H1 (cell line): ENCODE data around the gene ZMPSTE24. TPM values are rescaled to one million over a fixed set of nuclear protein-coding genes. Genes with fewer than 3 reads are reported as not detected.

Experiments used
- CTCF ChIA-PET: fragments of 300-600 bp; sonication (Branson Sonifier 250); formaldehyde crosslinking; loops from one replicate; lab custom pipeline; 2021; ENCODE audit not compliant: partially characterized antibody; lab: Charles Lee
- POLR2A ChIA-PET: fragments of 300-600 bp; sonication (Branson Sonifier 250); formaldehyde crosslinking; loops from one replicate; lab custom pipeline; 2021; ENCODE audit warnings: inconsistent platforms; ENCODE audit not compliant: partially characterized antibody; lab: Charles Lee
- DNase-seq, 2 experiments: peaks; one replicate each; pipeline versions ENCODE4 v3.0.0 to v3.0.0-alpha.2; 2010 to 2022; ENCODE audit warnings: low spot score in 2 of 2, low read depth in 1 of 2, mixed read lengths in 1 of 2
- FAIRE-seq: peaks from 2 replicates; lab custom pipeline; 2011; peaks lifted over from hg19 to GRCh38; lab: Jason Lieb, UNC
- H2AFZ ChIP-seq: 2 replicates; pipeline ENCODE4 v1.8.1; 2012; ENCODE audit warnings: low read length, inconsistent platforms
- H2AK5ac ChIP-seq: 2 replicates; pipeline ENCODE4 v1.6.1; 2013; ENCODE audit warnings: low read depth, low read length
- H2BK120ac ChIP-seq: replicated peaks from 2 replicates; pipeline ENCODE3; 2013; ENCODE audit warnings: low read depth, low read length, inconsistent platforms
- H2BK12ac ChIP-seq: 2 replicates; pipeline ENCODE4 v1.6.1; 2013; ENCODE audit warnings: low read depth, low read length
- H2BK15ac ChIP-seq: 2 replicates; pipeline ENCODE4 v1.6.1; 2013; ENCODE audit warnings: low read length
- H2BK20ac ChIP-seq: 2 replicates; pipeline ENCODE4 v1.6.1; 2013; ENCODE audit warnings: low read length
- H2BK5ac ChIP-seq: 2 replicates; pipeline ENCODE4 v1.6.1; 2013; ENCODE audit warnings: low read depth, low read length
- H3K14ac ChIP-seq: 2 replicates; pipeline ENCODE4 v1.6.1; 2013; ENCODE audit warnings: inconsistent platforms; ENCODE audit not compliant: insufficient read length
- H3K18ac ChIP-seq: 2 replicates; pipeline ENCODE4 v1.6.1; 2013; ENCODE audit warnings: low read length; ENCODE audit errors: extremely low read depth
- H3K23ac ChIP-seq: 2 replicates; pipeline ENCODE4 v1.6.1; 2013; ENCODE audit warnings: inconsistent platforms; ENCODE audit not compliant: insufficient read length
- H3K23me2 ChIP-seq: 2 replicates; pipeline ENCODE4 v1.6.1; 2013; ENCODE audit warnings: low read depth, low read length
- H3K27ac ChIP-seq: 2 replicates; pipeline ENCODE4 v1.6.1; 2011; ENCODE audit warnings: low read depth, low read length, inconsistent platforms
- H3K27me3 ChIP-seq, 4 experiments: replicated peaks in 1 of 4; 1 replicate in 1 of 4; 2 replicates in 3 of 4; pipeline versions ENCODE4 v1.6.1 to v1.8.1; 2011 to 2013; ENCODE audit warnings: low read length in 3 of 4, mild to moderate bottlenecking in 3 of 4, inconsistent platforms in 2 of 4, mixed read lengths in 2 of 4, moderate library complexity in 1 of 4; ENCODE audit not compliant: control insufficient read depth in 3 of 4, insufficient read depth in 3 of 4; ENCODE audit errors: extremely low read depth in 1 of 4
- H3K36me3 ChIP-seq, 4 experiments: 2 replicates each; pipeline versions ENCODE4 v1.6.1 to v1.8.1; 2011 to 2013; ENCODE audit warnings: mild to moderate bottlenecking in 4 of 4, low read length in 3 of 4, moderate library complexity in 2 of 4, control low read depth in 1 of 4, inconsistent platforms in 1 of 4; ENCODE audit not compliant: insufficient read depth in 4 of 4, control insufficient read depth in 2 of 4
- H3K4ac ChIP-seq: replicated peaks from 2 replicates; pipeline ENCODE3; 2013; ENCODE audit warnings: low read length, low read depth, mixed read lengths, inconsistent platforms; ENCODE audit not compliant: insufficient read length
- H3K4me1 ChIP-seq, 4 experiments: replicated peaks in 1 of 4; 1 replicate in 1 of 4; 2 replicates in 3 of 4; pipeline versions ENCODE4 v1.6.1 to v1.8.1; 2011 to 2013; ENCODE audit warnings: low read length in 3 of 4, inconsistent platforms in 2 of 4, mixed read lengths in 1 of 4; ENCODE audit not compliant: insufficient read depth in 4 of 4, control insufficient read depth in 3 of 4
- H3K4me2 ChIP-seq, 2 experiments: 2 replicates each; pipeline versions ENCODE4 v1.6.1 to v1.8.1; 2011 to 2013; ENCODE audit warnings: low read depth in 2 of 2, low read length in 2 of 2, control low read depth in 1 of 2, inconsistent platforms in 1 of 2, mild to moderate bottlenecking in 1 of 2; ENCODE audit not compliant: insufficient read depth in 1 of 2
- H3K4me3 ChIP-seq, 4 experiments: fragments of 200-600, 300-600 bp in 1 of 4; sonication (generic), shearing (Covaris generic), sonication (Bioruptor Twin) in 1 of 4; 2 replicates each; pipeline versions ENCODE4 v1.5.1 to v1.8.1; 2011 to 2016; ENCODE audit warnings: low read length in 4 of 4, low read depth in 3 of 4, control low read depth in 2 of 4, inconsistent platforms in 2 of 4, mild to moderate bottlenecking in 2 of 4, mixed read lengths in 1 of 4, moderate library complexity in 1 of 4; ENCODE audit not compliant: insufficient read depth in 2 of 4; ENCODE audit errors: extremely low read depth in 1 of 4
- H3K56ac ChIP-seq: replicated peaks from 2 replicates; pipeline ENCODE3; 2013; ENCODE audit warnings: low read depth, mild to moderate bottlenecking, mixed read lengths, low read length, inconsistent platforms; ENCODE audit not compliant: insufficient read length
- H3K79me1 ChIP-seq: 2 replicates; pipeline ENCODE4 v1.6.1; 2013; ENCODE audit warnings: low read depth, low read length, control low read depth
- H3K79me2 ChIP-seq, 2 experiments: 2 replicates each; pipeline versions ENCODE4 v1.6.1 to v1.8.1; 2012 to 2013; ENCODE audit warnings: low read length in 2 of 2, mild to moderate bottlenecking in 2 of 2, inconsistent platforms in 1 of 2; ENCODE audit not compliant: insufficient read depth in 2 of 2, control insufficient read depth in 1 of 2
- H3K9ac ChIP-seq, 4 experiments: replicated peaks in 1 of 4; 1 replicate in 1 of 4; 2 replicates in 3 of 4; pipeline versions ENCODE4 v1.6.1 to v1.8.1; 2011 to 2013; ENCODE audit warnings: low read depth in 3 of 4, low read length in 3 of 4, control low read depth in 2 of 4, mild to moderate bottlenecking in 2 of 4, moderate library complexity in 2 of 4, inconsistent platforms in 1 of 4; ENCODE audit errors: extremely low read depth in 1 of 4
- H3K9me3 ChIP-seq, 2 experiments: 2 replicates each; pipeline versions ENCODE4 v1.6.1 to v1.8.1; 2012 to 2013; ENCODE audit warnings: mild to moderate bottlenecking in 2 of 2, moderate library complexity in 2 of 2, control low read depth in 1 of 2, inconsistent platforms in 1 of 2, low read depth in 1 of 2, low read length in 1 of 2, mixed read lengths in 1 of 2; ENCODE audit not compliant: insufficient read depth in 2 of 2
- H4K20me1 ChIP-seq, 2 experiments: replicated peaks in 1 of 2; 2 replicates each; pipeline versions ENCODE3 to v1.8.1; 2011 to 2013; ENCODE audit warnings: inconsistent platforms in 2 of 2, low read length in 2 of 2, mild to moderate bottlenecking in 1 of 2; ENCODE audit not compliant: insufficient read depth in 2 of 2, control insufficient read depth in 1 of 2
- H4K5ac ChIP-seq: 2 replicates; pipeline ENCODE4 v1.6.1; 2013; ENCODE audit warnings: low read length, low read depth, mixed read lengths, inconsistent platforms; ENCODE audit not compliant: insufficient read length
- H4K8ac ChIP-seq: 2 replicates; pipeline ENCODE4 v1.8.0; 2013; ENCODE audit warnings: mild to moderate bottlenecking, moderate library complexity, low read length, inconsistent platforms; ENCODE audit not compliant: insufficient read depth; ENCODE audit errors: extremely low read depth
- H4K91ac ChIP-seq: replicated peaks from 2 replicates; pipeline ENCODE3; 2013; ENCODE audit warnings: low read length, mixed read lengths, inconsistent platforms; ENCODE audit not compliant: insufficient read length
- CBX8 ChIP-seq: fragments of 300-800, 300-1000 bp; sonication (generic); IDR thresholded peaks from 2 replicates; pipeline ENCODE4 v1.7.1; 2016; ENCODE audit warnings: low read depth, low read length, borderline replicate concordance
- EZH2 ChIP-seq: fragments of 200-600 bp; sonication (generic); IDR thresholded peaks from 2 replicates; pipeline ENCODE4 v1.7.1; 2012; ENCODE audit warnings: low read depth, mild to moderate bottlenecking, moderate library complexity, low read length, inconsistent platforms; ENCODE audit not compliant: severe bottlenecking
- GTF2F1 ChIP-seq: IDR thresholded peaks from 2 replicates; pipeline ENCODE4 v1.6.1; 2012; ENCODE audit warnings: low read depth, low read length, improper control_type of control experiment, borderline replicate concordance
- MAFK ChIP-seq: IDR thresholded peaks from 2 replicates; pipeline ENCODE4 v1.6.1; 2012; ENCODE audit warnings: low read depth, mild to moderate bottlenecking, improper control_type of control experiment, low read length
- NANOG ChIP-seq: IDR thresholded peaks from 2 replicates; pipeline ENCODE4 v1.6.1; 2011; ENCODE audit warnings: low read length, low read depth, mild to moderate bottlenecking, inconsistent platforms; ENCODE audit not compliant: insufficient read depth, poor library complexity, severe bottlenecking
- RFX5 ChIP-seq: IDR thresholded peaks from 2 replicates; pipeline ENCODE4 v1.6.1; 2011; ENCODE audit warnings: low read depth, low read length, improper control_type of control experiment, borderline replicate concordance
- TBP ChIP-seq: IDR thresholded peaks from 2 replicates; pipeline ENCODE4 v1.6.1; 2011; ENCODE audit warnings: low read depth, low read length, improper control_type of control experiment
- ZNF274 ChIP-seq: IDR thresholded peaks from 2 replicates; pipeline ENCODE4 v1.7.0; 2012; ENCODE audit warnings: low read length, borderline replicate concordance; ENCODE audit errors: extremely low read depth
- WGBS, 2 experiments: shearing (Covaris generic) in 1 of 2; methylation state at CpG; one replicate each; pipeline versions ENCODE4 v1.1.6 to v1.1.7; 2013 to 2015; ENCODE audit warnings: low lambda C conversion rate in 2 of 2, mixed read lengths in 2 of 2, inconsistent platforms in 1 of 2, low coverage in 1 of 2, missing lambda C conversion rate in 1 of 2; ENCODE audit not compliant: insufficient replicate concordance in 2 of 2, insufficient coverage in 1 of 2, insufficient read length in 1 of 2; ENCODE audit errors: extremely low coverage in 1 of 2, missing lambda C conversion rate in 1 of 2; 5-methylcytosine and 5-hydroxymethylcytosine counted together
- polyA plus RNA-seq, 7 experiments: library from polyadenylated mRNA; depleted of rRNA in 3 of 7; stranded (reverse) in 5 of 7; unstranded in 2 of 7; fragments of >200 nt in 5 of 7; fragments of 200-250 nt in 2 of 7; gene quantifications; 1 replicate in 5 of 7; 2 replicates in 1 of 7; 4 replicates in 1 of 7; pipeline versions ENCODE4 v1.2.1 to v1.2.3, GENCODE V29; 2011 to 2013; ENCODE audit warnings: missing spikeins in 2 of 7, mixed read lengths in 2 of 7
- total RNA-seq: library from RNA; stranded (reverse); fragmentation: NEBNext Ultra II Directional; extraction: Animal tissue kit (Norgen Biotek cat#: 25700); gene quantifications from 2 replicates; pipeline ENCODE4 v1.2.1, GENCODE V29; 2021
- TF ChIP-seq, protein P1 (sequence below), 3 experiments: IDR thresholded peaks; 1 replicate in 2 of 3; 2 replicates in 1 of 3; pipeline versions ENCODE4 v1.5.1 to v1.6.1; 2011; ENCODE audit warnings: low read length in 3 of 3, mild to moderate bottlenecking in 3 of 3, inconsistent platforms in 2 of 3, low read depth in 1 of 3, moderate library complexity in 1 of 3; ENCODE audit not compliant: insufficient read depth in 1 of 3; ENCODE audit errors: control extremely low read depth in 1 of 3

Gene ZMPSTE24
- total and polyA plus RNA-seq, 2 of the 8 experiments (the other 6 are each of a cell fraction or from before 2014, with no cell fraction given): 12.7 to 42.9 TPM

DNA sequence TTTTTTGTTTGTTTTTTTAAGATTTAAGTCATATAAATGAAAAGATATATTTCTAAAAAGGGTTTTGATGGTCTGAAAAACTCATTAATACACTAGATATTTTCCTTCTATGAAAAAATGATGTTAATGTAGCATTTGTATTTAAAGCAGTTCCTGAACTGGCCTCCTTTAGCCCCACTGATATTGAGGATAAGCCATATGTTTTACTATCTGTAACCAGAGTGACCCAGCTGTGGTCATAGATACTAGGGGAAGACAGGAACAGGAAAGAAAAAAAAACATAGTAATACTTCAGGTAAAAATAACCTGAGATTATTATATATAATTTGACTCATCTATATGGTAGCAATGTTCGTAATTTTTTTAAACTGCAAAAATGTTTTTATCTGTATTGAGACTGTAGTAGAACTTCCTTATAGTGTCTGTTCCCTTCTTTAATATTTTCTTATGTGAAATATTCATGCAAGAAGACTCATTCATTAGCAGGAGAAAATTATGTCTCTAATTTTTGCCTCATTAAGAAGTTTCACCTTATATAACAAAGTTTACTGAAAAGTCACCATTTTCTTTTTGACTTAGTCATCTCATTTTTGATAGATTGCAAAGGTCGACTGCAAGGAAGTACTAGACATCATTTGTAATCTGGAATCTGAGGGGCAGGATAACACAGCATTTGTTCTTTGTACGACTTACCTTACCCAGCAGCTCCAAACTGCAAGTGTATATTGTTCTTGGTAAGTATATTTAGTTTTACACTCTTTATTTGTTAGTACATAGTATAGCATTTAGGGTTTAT is 35.9 kb upstream of the ZMPSTE24 start:
- ChIA-PET CTCF (interaction anchor here (1.2 kb wide), 1 partner anchor 13 kb away, joined by 3 read pairs; no protein-coding TSS in a partner anchor), POLR2A (no interaction called here)
- Histone ChIP-seq H3K4me1 (no peaks in the 10 kb centered on the region), H3K23me2 (no peaks in the 10 kb centered on the region), H2BK20ac (no peak overlapping the region), H2BK120ac (no peak overlapping the region), H4K8ac (no peak overlapping the region), H3K27me3 (no peaks in the 10 kb centered on the region), H2BK15ac (no peak overlapping the region), H3K27ac (no peak overlapping the region), H3K14ac (no peak overlapping the region), H3K9me3 (no peaks in the 10 kb centered on the region), H3K9ac (no peak overlapping the region), H3K4me2 (no peak overlapping the region), H2BK5ac (no peak overlapping the region), H4K20me1 (no peaks in the 10 kb centered on the region), H3K79me1 (no peaks in the 10 kb centered on the region), H3K4me3 (no peak overlapping the region), H3K56ac (no peak overlapping the region), H4K5ac (no peak overlapping the region), H3K18ac (no peak overlapping the region), H3K36me3 (peaks cover 0 to under 1% (median 0%) of the 10 kb centered on the region in 4 experiments; a peak in 1 of 8 replicates), H2AFZ (no peak overlapping the region), H4K91ac (no peak overlapping the region), H3K23ac (no peak overlapping the region), H2AK5ac (no peak overlapping the region), H3K4ac (no peak overlapping the region), H2BK12ac (no peak overlapping the region), H3K79me2 (no peaks in the 10 kb centered on the region)
- DNase-seq: no peak
- 86% methylated on average over 3 of the region's 3 CpGs; no CpG with 5 or more reads in 1 of the 2 experiments for WGBS, 2 experiments
- no peak for FAIRE-seq
- TF ChIP-seq MAFK: no peak
- TF ChIP-seq, protein P1, sequence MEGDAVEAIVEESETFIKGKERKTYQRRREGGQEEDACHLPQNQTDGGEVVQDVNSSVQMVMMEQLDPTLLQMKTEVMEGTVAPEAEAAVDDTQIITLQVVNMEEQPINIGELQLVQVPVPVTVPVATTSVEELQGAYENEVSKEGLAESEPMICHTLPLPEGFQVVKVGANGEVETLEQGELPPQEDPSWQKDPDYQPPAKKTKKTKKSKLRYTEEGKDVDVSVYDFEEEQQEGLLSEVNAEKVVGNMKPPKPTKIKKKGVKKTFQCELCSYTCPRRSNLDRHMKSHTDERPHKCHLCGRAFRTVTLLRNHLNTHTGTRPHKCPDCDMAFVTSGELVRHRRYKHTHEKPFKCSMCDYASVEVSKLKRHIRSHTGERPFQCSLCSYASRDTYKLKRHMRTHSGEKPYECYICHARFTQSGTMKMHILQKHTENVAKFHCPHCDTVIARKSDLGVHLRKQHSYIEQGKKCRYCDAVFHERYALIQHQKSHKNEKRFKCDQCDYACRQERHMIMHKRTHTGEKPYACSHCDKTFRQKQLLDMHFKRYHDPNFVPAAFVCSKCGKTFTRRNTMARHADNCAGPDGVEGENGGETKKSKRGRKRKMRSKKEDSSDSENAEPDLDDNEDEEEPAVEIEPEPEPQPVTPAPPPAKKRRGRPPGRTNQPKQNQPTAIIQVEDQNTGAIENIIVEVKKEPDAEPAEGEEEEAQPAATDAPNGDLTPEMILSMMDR (IDR thresholded peaks at IDR 0.05; ENCODE audit: control extremely low read depth in 1 of 3, insufficient read depth in 1 of 3, low read depth in 1 of 3, low read length in 3 of 3): no peak
- no peak for TF ChIP-seq RFX5
- TF ChIP-seq TBP: no peak
- TF ChIP-seq NANOG: no peak
- TF ChIP-seq EZH2: no peak
- TF ChIP-seq CBX8: no peak
- no peak for TF ChIP-seq ZNF274
- TF ChIP-seq GTF2F1: no peak
